HepG2 (cell line): Measurements from ENCODE around the gene RPL41. TPM values are rescaled to one million over a fixed set of nuclear protein-coding genes. Genes with fewer than 3 reads are reported as not detected.

Experiments
- BRD4 ChIP-seq: sonication (generic); formaldehyde crosslinking; IDR thresholded peaks from 2 replicates; pipeline ENCODE4 v1.4.0; 2020; ENCODE audit warnings: missing genetic modification reagents
- CENPT ChIP-seq: sonication (generic); formaldehyde crosslinking; IDR thresholded peaks from 2 replicates; pipeline ENCODE4 v1.8.0; 2022; ENCODE audit warnings: low read depth, mild to moderate bottlenecking, moderate library complexity, missing genetic modification reagents
- ETS1 ChIP-seq: sonication (generic); formaldehyde crosslinking; IDR thresholded peaks from 2 replicates; pipeline ENCODE4 v1.4.0; 2020; ENCODE audit warnings: missing genetic modification reagents
- FOSL2 ChIP-seq: sonication (generic); formaldehyde crosslinking; IDR thresholded peaks from 2 replicates; pipeline ENCODE4 v1.4.0; 2020; ENCODE audit warnings: missing genetic modification reagents
- FOXK1 ChIP-seq: sonication (generic); formaldehyde crosslinking; IDR thresholded peaks from 2 replicates; pipeline ENCODE4 v1.4.0; 2020; ENCODE audit warnings: low read depth, missing genetic modification reagents, borderline replicate concordance
- JUND ChIP-seq: sonication (generic); formaldehyde crosslinking; IDR thresholded peaks from 2 replicates; pipeline ENCODE4 v1.8.0; 2022; ENCODE audit warnings: mild to moderate bottlenecking, missing genetic modification reagents
- KIAA2018 ChIP-seq: sonication (generic); formaldehyde crosslinking; IDR thresholded peaks from 2 replicates; pipeline ENCODE4 v1.5.0; 2020; ENCODE audit warnings: mild to moderate bottlenecking, missing genetic modification reagents, borderline replicate concordance
- MTF1 ChIP-seq: sonication (generic); formaldehyde crosslinking; IDR thresholded peaks from 2 replicates; pipeline ENCODE4 v1.5.0; 2020; ENCODE audit warnings: missing genetic modification reagents
- NFYB ChIP-seq: sonication (generic); formaldehyde crosslinking; IDR thresholded peaks from 2 replicates; pipeline ENCODE4 v1.4.0; 2020; ENCODE audit warnings: missing genetic modification reagents
- POLR2A ChIP-seq, 2 experiments: IDR thresholded peaks; 2 replicates each; pipeline ENCODE4 v1.6.1; 2011; ENCODE audit warnings: low read depth in 2 of 2, low read length in 2 of 2, mild to moderate bottlenecking in 1 of 2, moderate library complexity in 1 of 2; ENCODE audit not compliant: insufficient read depth in 1 of 2
- SAFB2 ChIP-seq: sonication (generic); formaldehyde crosslinking; IDR thresholded peaks from 2 replicates; pipeline ENCODE4 v1.5.1; 2020; ENCODE audit warnings: missing genetic modification reagents, low read depth, mild to moderate bottlenecking, borderline replicate concordance
- SNRNP70 ChIP-seq: fragments of 200-400 bp; formaldehyde crosslinking; IDR thresholded peaks from 2 replicates; pipeline ENCODE4 v1.6.1; 2017; ENCODE audit warnings: mild to moderate bottlenecking, low read depth, low read length, moderate library complexity
- USF2 ChIP-seq, 2 experiments: sonication (generic) in 1 of 2; formaldehyde crosslinking in 1 of 2; IDR thresholded peaks; 2 replicates each; pipeline versions ENCODE4 v1.5.1 to v1.6.1; 2011 to 2020; ENCODE audit warnings: borderline replicate concordance in 1 of 2, low read depth in 1 of 2, low read length in 1 of 2, mild to moderate bottlenecking in 1 of 2, missing genetic modification reagents in 1 of 2, moderate library complexity in 1 of 2
- ZNF121 ChIP-seq: sonication (generic); formaldehyde crosslinking; IDR thresholded peaks from 2 replicates; pipeline ENCODE4 v1.5.0; 2020; ENCODE audit warnings: mild to moderate bottlenecking, missing genetic modification reagents
- ZSCAN9 ChIP-seq: IDR thresholded peaks from 2 replicates; pipeline ENCODE4 v1.6.1; 2016; ENCODE audit warnings: borderline replicate concordance
- polyA plus RNA-seq, 8 experiments: library from polyadenylated mRNA; depleted of rRNA in 3 of 8; stranded (reverse) in 7 of 8; unstranded in 1 of 8; fragments of >200 nt; fragmentation: Illumina TruSeq in 4 of 8; extraction: Trizol in 4 of 8; gene quantifications; 2 replicates each; pipeline versions ENCODE4 v1.2.1 to v1.2.3, GENCODE V29; 2011 to 2016; ENCODE audit warnings: low read depth in 4 of 8, missing spikeins in 1 of 8, mixed read lengths in 1 of 8; ENCODE audit not compliant: insufficient read depth in 1 of 8
- total RNA-seq, 5 experiments: library from RNA; depleted of rRNA; stranded (reverse); fragments of >200 nt; fragmentation: Illumina TruSeq; extraction: Trizol; gene quantifications; 2 replicates each; pipeline ENCODE4 v1.2.3, GENCODE V29; 2016; ENCODE audit warnings: low read depth in 1 of 5

The RPL41 gene
- total and polyA plus RNA-seq, 2 of the 13 experiments (the other 11 are each of a cell fraction or from before 2014, with no cell fraction given) = 4,012 to 7,670 TPM

GRCh38 chr12:56117778-56118687 is 1.6 kb downstream of the RPL41 start, which contains the start of gene ZC3H10 (continued):
- TF ChIP-seq ETS1 (CRISPR knock-in tag) (no peak), SNRNP70 (no peak), POLR2A (IDR thresholded peaks at IDR 0.05; ENCODE audit: insufficient read depth in 1 of 2, low read depth in 2 of 2, low read length in 2 of 2) (peak; percentile 99), FOXK1 (peak; percentile 90; the same call in 1 of the 2 replicates), MTF1 (CRISPR knock-in tag) (no peak), JUND (CRISPR knock-in tag) (0 out of 2 replicates have a peak, but pooled peaks have one; percentile 65), SAFB2 (CRISPR knock-in tag) (peak; percentile 41; the same call in 1 of the 2 replicates), CENPT (CRISPR knock-in tag) (no peak), BRD4 (CRISPR knock-in tag) (peak; percentile 33; the same call in 1 of the 2 replicates), ZNF121 (CRISPR knock-in tag) (no peak), KIAA2018 (CRISPR knock-in tag) (no peak), NFYB (peak; percentile 46), USF2 (IDR thresholded peaks at IDR 0.05; ENCODE audit: low read depth, low read length) (no peak), USF2 (CRISPR knock-in tag; IDR thresholded peaks at IDR 0.05; ENCODE audit: borderline replicate concordance) (no peak), FOSL2 (peak; percentile 65), ZSCAN9 (CRISPR knock-in tag) (no peak)
